Measurements from ENCODE around the gene ARFGEF2. TPM values are rescaled to one million over a fixed set of nuclear protein-coding genes. Genes with fewer than 3 reads are reported as not detected.

The ARFGEF2 gene
- total RNA-seq, 1 experiment from 2014 or later = 22.2 TPM

DNA sequence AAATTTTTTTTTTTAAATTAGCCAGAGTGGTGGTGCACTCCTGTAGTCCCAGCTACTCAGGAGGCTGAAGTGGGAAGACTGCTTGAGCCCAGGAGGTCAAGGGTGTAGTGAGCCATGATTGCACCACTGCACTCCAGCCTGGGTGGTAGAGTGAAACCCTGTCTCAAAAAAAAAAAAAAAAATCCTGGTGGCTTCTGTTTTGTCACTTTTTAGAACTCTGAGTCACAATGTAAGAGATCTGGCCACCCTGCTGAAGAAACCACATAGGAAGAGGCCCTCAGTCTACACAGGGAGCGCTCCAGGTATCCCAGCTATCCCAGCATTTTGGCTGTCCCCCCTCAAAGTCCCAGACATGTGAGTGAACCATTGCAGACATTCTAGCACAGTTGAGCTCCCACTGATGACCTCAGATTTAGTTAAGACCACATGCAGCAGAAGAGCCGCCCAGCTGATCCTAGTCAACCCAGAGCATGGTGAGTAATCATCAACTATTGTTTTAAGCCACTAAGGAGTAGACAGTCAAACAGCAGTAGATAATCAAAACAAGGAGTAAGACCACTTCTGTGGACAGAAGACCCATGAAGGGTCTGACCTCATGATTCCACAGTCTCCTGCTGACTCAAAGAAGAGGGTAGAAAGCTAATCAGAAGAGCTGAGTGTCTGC is 12.7 kb upstream of the ARFGEF2 start:
- H2AFZ ChIP-seq (ENCODE audit: low read depth, low read length, poor library complexity, severe bottlenecking) = no peak overlapping the region
- ATAC-seq (no peak), DNase-seq (ENCODE audit: low read depth, low spot score) (no peak)
- ChIA-PET POLR2A (no interaction called here), RAD21 (ENCODE audit: low non-redundant PET in 1 of 2, low total read pairs in 2 of 2, uncharacterized antibody in 2 of 2, unreplicated experiment in 2 of 2) (interaction anchor here in 1 of 2 experiments (1.2 kb wide), 1 partner anchor 251 kb away, joined by 3 read pairs; no protein-coding TSS in a partner anchor), CTCF (interaction anchor here (2.9 kb wide), 1 partner anchor 251 kb away, joined by 16 read pairs; no protein-coding TSS in a partner anchor)
- intact Hi-C loops (cut with micrococcal nuclease) = no loop called here
- no TSS peak for BruUV-seq (replicated peaks)
- no peaks in the 10 kb centered on the region for H4K20me1 ChIP-seq (ENCODE audit: insufficient read depth)
- peaks cover 5% of the 10 kb centered on the region; the same call in 1 of the 2 replicates for H3K27me3 ChIP-seq (ENCODE audit: insufficient read depth, low read length)
- H3K79me2 ChIP-seq (ENCODE audit: insufficient read depth, low read length) = no peaks in the 10 kb centered on the region
- no peak overlapping the region for H3K4me2 ChIP-seq (ENCODE audit: low read length)
- H3K4me1 ChIP-seq (ENCODE audit: control insufficient read depth in 1 of 2, insufficient read depth in 2 of 2, low read length in 2 of 2) = peaks cover 0 to 6% of the 10 kb centered on the region in 2 experiments; a peak in 1 of 4 replicates
- no peak overlapping the region for H3K4me3 ChIP-seq (replicated peaks in 1 of 2; ENCODE audit: low read depth in 1 of 2, low read length in 2 of 2)
- H3K36me3 ChIP-seq (ENCODE audit: control insufficient read depth in 1 of 2, insufficient read depth in 2 of 2, low read length in 2 of 2) = no peaks in the 10 kb centered on the region
- H3K27ac ChIP-seq (ENCODE audit: low read depth, low read length) = no peak overlapping the region
- H3K9me2 ChIP-seq (ENCODE audit: insufficient read depth) = no peaks in the 10 kb centered on the region
- H3K9ac ChIP-seq (ENCODE audit: low read length) = no peak overlapping the region
- no peaks in the 10 kb centered on the region for H3K9me3 ChIP-seq (ENCODE audit: control insufficient read depth in 1 of 2, insufficient read depth in 1 of 2, low read depth in 1 of 2, low read length in 2 of 2)
- TF ChIP-seq JUND (IDR thresholded peaks at IDR 0.05) (no peak), ZFX (IDR thresholded peaks at IDR 0.05) (no peak), RAD21 (IDR thresholded peaks at IDR 0.05; ENCODE audit: low read depth) (no peak), TCF7L2 (IDR thresholded peaks at IDR 0.05; ENCODE audit: borderline replicate concordance, extremely low read depth, insufficient read depth, insufficient read length) (no peak), SIN3A (IDR thresholded peaks at IDR 0.05; ENCODE audit: low read depth) (no peak), EGR1 (IDR thresholded peaks at IDR 0.05; ENCODE audit: low read depth) (no peak), SRF (IDR thresholded peaks at IDR 0.05; ENCODE audit: low read depth) (no peak), YY1 (IDR thresholded peaks at IDR 0.05; ENCODE audit: extremely low read depth, insufficient replicate concordance, low read depth, low read length) (no peak), CBX3 (IDR thresholded peaks at IDR 0.05; ENCODE audit: low read depth) (no peak)
- TF ChIP-seq, protein P1, sequence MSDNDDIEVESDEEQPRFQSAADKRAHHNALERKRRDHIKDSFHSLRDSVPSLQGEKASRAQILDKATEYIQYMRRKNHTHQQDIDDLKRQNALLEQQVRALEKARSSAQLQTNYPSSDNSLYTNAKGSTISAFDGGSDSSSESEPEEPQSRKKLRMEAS (IDR thresholded peaks at IDR 0.05) = no peak
- TF ChIP-seq, protein P2, sequence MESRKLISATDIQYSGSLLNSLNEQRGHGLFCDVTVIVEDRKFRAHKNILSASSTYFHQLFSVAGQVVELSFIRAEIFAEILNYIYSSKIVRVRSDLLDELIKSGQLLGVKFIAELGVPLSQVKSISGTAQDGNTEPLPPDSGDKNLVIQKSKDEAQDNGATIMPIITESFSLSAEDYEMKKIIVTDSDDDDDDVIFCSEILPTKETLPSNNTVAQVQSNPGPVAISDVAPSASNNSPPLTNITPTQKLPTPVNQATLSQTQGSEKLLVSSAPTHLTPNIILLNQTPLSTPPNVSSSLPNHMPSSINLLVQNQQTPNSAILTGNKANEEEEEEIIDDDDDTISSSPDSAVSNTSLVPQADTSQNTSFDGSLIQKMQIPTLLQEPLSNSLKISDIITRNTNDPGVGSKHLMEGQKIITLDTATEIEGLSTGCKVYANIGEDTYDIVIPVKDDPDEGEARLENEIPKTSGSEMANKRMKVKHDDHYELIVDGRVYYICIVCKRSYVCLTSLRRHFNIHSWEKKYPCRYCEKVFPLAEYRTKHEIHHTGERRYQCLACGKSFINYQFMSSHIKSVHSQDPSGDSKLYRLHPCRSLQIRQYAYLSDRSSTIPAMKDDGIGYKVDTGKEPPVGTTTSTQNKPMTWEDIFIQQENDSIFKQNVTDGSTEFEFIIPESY (IDR thresholded peaks at IDR 0.05; ENCODE audit: extremely low read depth, insufficient replicate concordance, low read length) = no peak
